HepG2 (cell line): Measurements from ENCODE around the gene ZFP14. TPM values are rescaled to one million over a fixed set of nuclear protein-coding genes. Genes with fewer than 3 reads are reported as not detected.

ENCODE experiments used
- AKAP8 ChIP-seq: sonication (generic); formaldehyde crosslinking; IDR thresholded peaks from 2 replicates; pipeline ENCODE4 v1.5.1; 2020; ENCODE audit warnings: mild to moderate bottlenecking, missing genetic modification reagents
- ATAD3A ChIP-seq: sonication (generic); formaldehyde crosslinking; IDR thresholded peaks from 2 replicates; pipeline ENCODE4 v1.4.0; 2020; ENCODE audit warnings: missing genetic modification reagents
- BCL6 ChIP-seq: IDR thresholded peaks from 2 replicates; pipeline ENCODE4 v1.6.1; 2016; ENCODE audit warnings: missing genetic modification reagents, missing compliant biosample characterization
- CEBPB ChIP-seq: IDR thresholded peaks from 2 replicates; pipeline ENCODE4 v1.6.1; 2011; ENCODE audit warnings: low read depth, low read length, improper control_type of control experiment, borderline replicate concordance
- ETS1 ChIP-seq: sonication (generic); formaldehyde crosslinking; IDR thresholded peaks from 2 replicates; pipeline ENCODE4 v1.4.0; 2020; ENCODE audit warnings: missing genetic modification reagents
- GLI4 ChIP-seq: sonication (generic); formaldehyde crosslinking; IDR thresholded peaks from 2 replicates; pipeline ENCODE4 v1.5.1; 2020; ENCODE audit warnings: missing genetic modification reagents, mild to moderate bottlenecking, moderate library complexity, borderline replicate concordance
- HNRNPK ChIP-seq: fragments of 200-400 bp; formaldehyde crosslinking; IDR thresholded peaks from 2 replicates; pipeline ENCODE4 v1.6.1; 2018; ENCODE audit warnings: low read length, low read depth, moderate library complexity, mild to moderate bottlenecking; ENCODE audit not compliant: poor library complexity, severe bottlenecking
- HOXA3 ChIP-seq: sonication (generic); formaldehyde crosslinking; IDR thresholded peaks from 2 replicates; pipeline ENCODE4 v1.5.0; 2020; ENCODE audit warnings: missing genetic modification reagents
- KAT2B ChIP-seq: fragments of 150-350 bp; IDR thresholded peaks from 2 replicates; pipeline ENCODE4 v1.6.1; 2014; ENCODE audit warnings: low read depth, low read length, borderline replicate concordance
- KLF6 ChIP-seq: IDR thresholded peaks from 2 replicates; pipeline ENCODE4 v1.8.0; 2016; ENCODE audit warnings: missing biosample characterization, missing genetic modification reagents
- MATR3 ChIP-seq: sonication (generic); formaldehyde crosslinking; IDR thresholded peaks from 2 replicates; pipeline ENCODE4 v1.4.0; 2020; ENCODE audit warnings: missing genetic modification reagents
- MEIS1 ChIP-seq: sonication (generic); formaldehyde crosslinking; IDR thresholded peaks from 2 replicates; pipeline ENCODE4 v1.9.0; 2021; ENCODE audit warnings: mild to moderate bottlenecking, missing genetic modification reagents, moderate library complexity, borderline replicate concordance
- NFE2 ChIP-seq: sonication (generic); formaldehyde crosslinking; IDR thresholded peaks from 2 replicates; pipeline ENCODE4 v1.4.0; 2020; ENCODE audit warnings: missing genetic modification reagents
- RBM39 ChIP-seq: fragments of 200-400 bp; formaldehyde crosslinking; IDR thresholded peaks from one replicate; pipeline ENCODE4 v1.6.1; 2018; ENCODE audit warnings: antibody characterized with exemption, mild to moderate bottlenecking, low read depth, low read length; ENCODE audit not compliant: poor library complexity, severe bottlenecking
- RNF2 ChIP-seq: fragments of 450-650 bp; conservative IDR thresholded peaks from 2 replicates; pipeline ENCODE4 v1.6.1; 2016; ENCODE audit warnings: low read depth
- SKI ChIP-seq: fragments of 450-650 bp; IDR thresholded peaks from one replicate; pipeline ENCODE4 v1.6.1; 2018; ENCODE audit warnings: mild to moderate bottlenecking; ENCODE audit not compliant: partially characterized antibody
- SMARCC2 ChIP-seq: fragments of 450-650 bp; IDR thresholded peaks from 2 replicates; pipeline ENCODE4 v1.6.1; 2017; ENCODE audit warnings: antibody characterized with exemption, mild to moderate bottlenecking
- THYN1 ChIP-seq: sonication (generic); formaldehyde crosslinking; IDR thresholded peaks from 2 replicates; pipeline ENCODE4 v1.8.1; 2023; ENCODE audit warnings: low read depth, mild to moderate bottlenecking, moderate library complexity, missing genetic modification reagents, borderline replicate concordance
- TOPORS ChIP-seq: sonication (generic); formaldehyde crosslinking; IDR thresholded peaks from 2 replicates; pipeline ENCODE4 v1.8.0; 2023; ENCODE audit warnings: mild to moderate bottlenecking, missing genetic modification reagents
- WIZ ChIP-seq: sonication (generic); formaldehyde crosslinking; IDR thresholded peaks from 2 replicates; pipeline ENCODE4 v1.5.1; 2020; ENCODE audit warnings: mild to moderate bottlenecking, missing genetic modification reagents
- ZFY ChIP-seq: sonication (generic); formaldehyde crosslinking; IDR thresholded peaks from 2 replicates; pipeline ENCODE4 v1.4.0; 2020; ENCODE audit warnings: missing genetic modification reagents
- ZNF17 ChIP-seq: sonication (generic); formaldehyde crosslinking; IDR thresholded peaks from 2 replicates; pipeline ENCODE4 v1.5.0; 2020; ENCODE audit warnings: mild to moderate bottlenecking, missing genetic modification reagents
- ZNF598 ChIP-seq: sonication (generic); formaldehyde crosslinking; IDR thresholded peaks from 2 replicates; pipeline ENCODE4 v1.5.1; 2020; ENCODE audit warnings: mild to moderate bottlenecking, missing genetic modification reagents, borderline replicate concordance
- ZNF768 ChIP-seq: sonication (generic); formaldehyde crosslinking; IDR thresholded peaks from 2 replicates; pipeline ENCODE4 v1.4.0; 2020; ENCODE audit warnings: missing genetic modification reagents
- ZNF788 ChIP-seq: sonication (generic); formaldehyde crosslinking; IDR thresholded peaks from 2 replicates; pipeline ENCODE4 v1.5.0; 2020; ENCODE audit warnings: mild to moderate bottlenecking, missing genetic modification reagents, borderline replicate concordance
- ZNF790 ChIP-seq: sonication (generic); formaldehyde crosslinking; IDR thresholded peaks from 2 replicates; pipeline ENCODE4 v1.8.0; 2022; ENCODE audit warnings: missing genetic modification reagents, mild to moderate bottlenecking, borderline replicate concordance
- ZNF816 ChIP-seq: sonication (generic); formaldehyde crosslinking; IDR thresholded peaks from 2 replicates; pipeline ENCODE4 v1.8.0; 2022; ENCODE audit warnings: missing genetic modification reagents, mild to moderate bottlenecking, borderline replicate concordance
- ZNF841 ChIP-seq: sonication (generic); formaldehyde crosslinking; IDR thresholded peaks from 2 replicates; pipeline ENCODE4 v1.8.1; 2023; ENCODE audit warnings: missing genetic modification reagents, borderline replicate concordance
- ZNF891 ChIP-seq: sonication (generic); formaldehyde crosslinking; IDR thresholded peaks from 2 replicates; pipeline ENCODE4 v1.5.0; 2020; ENCODE audit warnings: mild to moderate bottlenecking, missing genetic modification reagents
- ZSCAN20 ChIP-seq: sonication (generic); formaldehyde crosslinking; IDR thresholded peaks from 2 replicates; pipeline ENCODE4 v1.4.0; 2020; ENCODE audit warnings: missing genetic modification reagents, mild to moderate bottlenecking, borderline replicate concordance
- polyA plus RNA-seq, 8 experiments: library from polyadenylated mRNA; depleted of rRNA in 3 of 8; stranded (reverse) in 7 of 8; unstranded in 1 of 8; fragments of >200 nt; fragmentation: Illumina TruSeq in 4 of 8; extraction: Trizol in 4 of 8; gene quantifications; 2 replicates each; pipeline versions ENCODE4 v1.2.1 to v1.2.3, GENCODE V29; 2011 to 2016; ENCODE audit warnings: low read depth in 4 of 8, missing spikeins in 1 of 8, mixed read lengths in 1 of 8; ENCODE audit not compliant: insufficient read depth in 1 of 8
- total RNA-seq, 5 experiments: library from RNA; depleted of rRNA; stranded (reverse); fragments of >200 nt; fragmentation: Illumina TruSeq; extraction: Trizol; gene quantifications; 2 replicates each; pipeline ENCODE4 v1.2.3, GENCODE V29; 2016; ENCODE audit warnings: low read depth in 1 of 5
- TF ChIP-seq, protein P1 (sequence below): sonication (generic); formaldehyde crosslinking; IDR thresholded peaks from 2 replicates; pipeline ENCODE4 v1.5.1; 2020; ENCODE audit warnings: missing genetic modification reagents, mild to moderate bottlenecking, borderline replicate concordance

ZFP14 gene
- total and polyA plus RNA-seq, 2 of the 13 experiments (the other 11 are each of a cell fraction or from before 2014, with no cell fraction given): 2.0 to 5.0 TPM

GRCh38 chr19:36418287-36419001 lies 39.4 kb upstream of the ZFP14 start, which contains the start of gene ZFP82 (continued):
- TF ChIP-seq ZNF891 (CRISPR knock-in tag): 0 out of 2 replicates have a peak, but pooled peaks have one; percentile 67
- no peak for TF ChIP-seq ZNF598 (CRISPR knock-in tag)
- no peak for TF ChIP-seq NFE2 (CRISPR knock-in tag)
- TF ChIP-seq MATR3 (CRISPR knock-in tag): no peak
- TF ChIP-seq ATAD3A: no peak
- TF ChIP-seq GLI4 (CRISPR knock-in tag): no peak
- no peak for TF ChIP-seq AKAP8 (CRISPR knock-in tag)
- TF ChIP-seq ZNF816: no peak
- TF ChIP-seq ZNF17: no peak
- no peak for TF ChIP-seq KLF6 (CRISPR knock-in tag)
- TF ChIP-seq HOXA3 (CRISPR knock-in tag): peak; percentile 62; the same call in 1 of the 2 replicates
- no peak for TF ChIP-seq ZNF790 (CRISPR knock-in tag)
- no peak for TF ChIP-seq SMARCC2
- no peak for TF ChIP-seq MEIS1
- TF ChIP-seq ETS1 (CRISPR knock-in tag): no peak
- TF ChIP-seq THYN1: no peak
- TF ChIP-seq BCL6: no peak
- TF ChIP-seq RBM39: peak; percentile 49
- no peak for TF ChIP-seq ZSCAN20 (CRISPR knock-in tag)
- 0 out of 2 replicates have a peak, but pooled peaks have one; percentile 41 for TF ChIP-seq TOPORS (CRISPR knock-in tag)
- TF ChIP-seq HNRNPK: no peak
- TF ChIP-seq, protein P1, sequence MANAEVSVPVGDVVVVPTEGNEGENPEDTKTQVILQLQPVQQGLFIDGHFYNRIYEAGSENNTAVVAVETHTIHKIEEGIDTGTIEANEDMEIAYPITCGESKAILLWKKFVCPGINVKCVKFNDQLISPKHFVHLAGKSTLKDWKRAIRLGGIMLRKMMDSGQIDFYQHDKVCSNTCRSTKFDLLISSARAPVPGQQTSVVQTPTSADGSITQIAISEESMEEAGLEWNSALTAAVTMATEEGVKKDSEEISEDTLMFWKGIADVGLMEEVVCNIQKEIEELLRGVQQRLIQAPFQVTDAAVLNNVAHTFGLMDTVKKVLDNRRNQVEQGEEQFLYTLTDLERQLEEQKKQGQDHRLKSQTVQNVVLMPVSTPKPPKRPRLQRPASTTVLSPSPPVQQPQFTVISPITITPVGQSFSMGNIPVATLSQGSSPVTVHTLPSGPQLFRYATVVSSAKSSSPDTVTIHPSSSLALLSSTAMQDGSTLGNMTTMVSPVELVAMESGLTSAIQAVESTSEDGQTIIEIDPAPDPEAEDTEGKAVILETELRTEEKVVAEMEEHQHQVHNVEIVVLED (CRISPR knock-in tag): peak; percentile 69; the same call in 1 of the 2 replicates
- no peak for TF ChIP-seq ZNF788 (CRISPR knock-in tag)
- peak; percentile 93 for TF ChIP-seq ZFY
- TF ChIP-seq RNF2: no peak
- TF ChIP-seq WIZ (CRISPR knock-in tag): no peak
- no peak for TF ChIP-seq CEBPB
- TF ChIP-seq ZNF841 (CRISPR knock-in tag): no peak
- TF ChIP-seq ZNF768 (CRISPR knock-in tag): 0 out of 2 replicates have a peak, but pooled peaks have one; percentile 32
- no peak for TF ChIP-seq SKI
- TF ChIP-seq KAT2B: no peak
